HEK293 (cell line): ENCODE data around the gene TIAM2.

Source experiments
- CTCF ChIP-seq: fragments of 450-650 bp; formaldehyde crosslinking; IDR thresholded peaks from 2 replicates; pipeline ENCODE4 v1.5.1; 2016; ENCODE audit warnings: missing biosample characterization, missing genetic modification characterization
- GLIS2 ChIP-seq: fragments of 450-650 bp; formaldehyde crosslinking; IDR thresholded peaks from 2 replicates; pipeline ENCODE4 v1.5.1; 2016; ENCODE audit warnings: missing biosample characterization, missing genetic modification characterization
- REST ChIP-seq: fragments of 450-650 bp; formaldehyde crosslinking; IDR thresholded peaks from 2 replicates; pipeline ENCODE4 v1.5.1; 2016; ENCODE audit warnings: missing biosample characterization, missing genetic modification characterization
- TCF7L2 ChIP-seq: IDR thresholded peaks from 2 replicates; pipeline ENCODE4 v1.6.1; 2011; ENCODE audit warnings: low read depth, mild to moderate bottlenecking, inconsistent platforms, low read length, moderate library complexity, borderline replicate concordance
- ZNF24 ChIP-seq: fragments of 450-650 bp; formaldehyde crosslinking; IDR thresholded peaks from 2 replicates; pipeline ENCODE4 v1.5.1; 2016; ENCODE audit warnings: missing biosample characterization, missing genetic modification characterization
- ZNF768 ChIP-seq: fragments of 450-650 bp; formaldehyde crosslinking; IDR thresholded peaks from 2 replicates; pipeline ENCODE4 v1.5.1; 2018; ENCODE audit warnings: missing biosample characterization, mild to moderate bottlenecking, missing genetic modification characterization
- ZNF792 ChIP-seq: fragments of 450-650 bp; formaldehyde crosslinking; IDR thresholded peaks from 2 replicates; pipeline ENCODE4 v1.5.1; 2016; ENCODE audit warnings: missing biosample characterization, missing genetic modification characterization
- TF ChIP-seq, protein P1 (sequence below): sonication (generic); formaldehyde crosslinking; IDR thresholded peaks from 2 replicates; pipeline ENCODE4 v1.8.1; 2022; ENCODE audit warnings: mild to moderate bottlenecking, moderate library complexity, missing genetic modification reagents
- TF ChIP-seq, protein P2 (sequence below): fragments of 450-650 bp; formaldehyde crosslinking; IDR thresholded peaks from 2 replicates; pipeline ENCODE4 v1.5.1; 2016; ENCODE audit warnings: missing biosample characterization, missing genetic modification characterization

GRCh38 chr6:155291291-155291690 lies 296.2 kb downstream of the TIAM2 start:
- TF ChIP-seq, protein P1, sequence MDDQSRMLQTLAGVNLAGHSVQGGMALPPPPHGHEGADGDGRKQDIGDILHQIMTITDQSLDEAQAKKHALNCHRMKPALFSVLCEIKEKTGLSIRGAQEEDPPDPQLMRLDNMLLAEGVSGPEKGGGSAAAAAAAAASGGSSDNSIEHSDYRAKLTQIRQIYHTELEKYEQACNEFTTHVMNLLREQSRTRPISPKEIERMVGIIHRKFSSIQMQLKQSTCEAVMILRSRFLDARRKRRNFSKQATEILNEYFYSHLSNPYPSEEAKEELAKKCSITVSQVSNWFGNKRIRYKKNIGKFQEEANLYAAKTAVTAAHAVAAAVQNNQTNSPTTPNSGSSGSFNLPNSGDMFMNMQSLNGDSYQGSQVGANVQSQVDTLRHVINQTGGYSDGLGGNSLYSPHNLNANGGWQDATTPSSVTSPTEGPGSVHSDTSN: no peak
- TF ChIP-seq CTCF (tag by site-specific recombination): no peak
- TF ChIP-seq, protein P2, sequence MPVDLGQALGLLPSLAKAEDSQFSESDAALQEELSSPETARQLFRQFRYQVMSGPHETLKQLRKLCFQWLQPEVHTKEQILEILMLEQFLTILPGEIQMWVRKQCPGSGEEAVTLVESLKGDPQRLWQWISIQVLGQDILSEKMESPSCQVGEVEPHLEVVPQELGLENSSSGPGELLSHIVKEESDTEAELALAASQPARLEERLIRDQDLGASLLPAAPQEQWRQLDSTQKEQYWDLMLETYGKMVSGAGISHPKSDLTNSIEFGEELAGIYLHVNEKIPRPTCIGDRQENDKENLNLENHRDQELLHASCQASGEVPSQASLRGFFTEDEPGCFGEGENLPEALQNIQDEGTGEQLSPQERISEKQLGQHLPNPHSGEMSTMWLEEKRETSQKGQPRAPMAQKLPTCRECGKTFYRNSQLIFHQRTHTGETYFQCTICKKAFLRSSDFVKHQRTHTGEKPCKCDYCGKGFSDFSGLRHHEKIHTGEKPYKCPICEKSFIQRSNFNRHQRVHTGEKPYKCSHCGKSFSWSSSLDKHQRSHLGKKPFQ (tag by site-specific recombination): no peak
- no peak for TF ChIP-seq ZNF792 (tag by site-specific recombination)
- TF ChIP-seq REST (tag by site-specific recombination): no peak
- TF ChIP-seq ZNF768 (tag by site-specific recombination): no peak
- TF ChIP-seq GLIS2: no peak
- no peak for TF ChIP-seq ZNF24 (tag by site-specific recombination)
- no peak for TF ChIP-seq TCF7L2
